HEK293 (cell line): ENCODE measurements around the gene TSPAN3.

Experiments used
- CTCF ChIA-PET: fragments of 350-600 bp; formaldehyde crosslinking; extraction: SDS; loops from one replicate; lab custom pipeline; 2021; ENCODE audit warnings: antibody characterized with exemption; lab: Yijun Ruan, JAX
- POLR2A ChIA-PET: fragments of 300-600 bp; formaldehyde crosslinking; extraction: SDS; loops from one replicate; lab custom pipeline; 2020; ENCODE audit warnings: antibody characterized with exemption, inconsistent platforms; lab: Yijun Ruan, JAX
- H3K27ac ChIP-seq: fragments of 200-500 bp; sonication (Bioruptor generic); 2 replicates; pipeline ENCODE4 v1.5.1; 2014; ENCODE audit warnings: low read depth, low read length, control low read depth, inconsistent platforms; ENCODE audit errors: extremely low read depth
- H3K36me3 ChIP-seq, 2 experiments: fragments of 200-500 bp in 1 of 2; sonication (Bioruptor generic) in 1 of 2; 1 replicate in 1 of 2; 2 replicates in 1 of 2; pipeline ENCODE4 v1.5.1; 2014 to 2017; ENCODE audit warnings: inconsistent platforms in 2 of 2, low read length in 2 of 2; ENCODE audit not compliant: control insufficient read depth in 2 of 2, insufficient read depth in 1 of 2
- H3K4me1 ChIP-seq: fragments of 200-500 bp; sonication (Bioruptor generic); 2 replicates; pipeline ENCODE4 v1.5.1; 2014; ENCODE audit warnings: mild to moderate bottlenecking, low read length, inconsistent platforms; ENCODE audit not compliant: control insufficient read depth, insufficient read depth
- H3K4me3 ChIP-seq: 2 replicates; pipeline ENCODE4 v1.5.1; 2011; ENCODE audit warnings: low read depth, mild to moderate bottlenecking, control low read depth, low read length, moderate library complexity
- H3K9me3 ChIP-seq: fragments of 200-500 bp; sonication (Bioruptor generic); 2 replicates; pipeline ENCODE4 v1.5.1; 2014; ENCODE audit warnings: low read depth, low read length, inconsistent platforms; ENCODE audit not compliant: control insufficient read depth, insufficient read depth
- PRDM10 ChIP-seq: fragments of 450-650 bp; formaldehyde crosslinking; IDR thresholded peaks from 2 replicates; pipeline ENCODE4 v1.5.1; 2016; ENCODE audit warnings: missing biosample characterization, missing genetic modification characterization
- PRDM2 ChIP-seq: fragments of 450-650 bp; formaldehyde crosslinking; IDR thresholded peaks from 2 replicates; pipeline ENCODE4 v1.5.1; 2016; ENCODE audit warnings: missing biosample characterization, missing genetic modification characterization, borderline replicate concordance
- ZBTB10 ChIP-seq: fragments of 450-650 bp; formaldehyde crosslinking; IDR thresholded peaks from 2 replicates; pipeline ENCODE4 v1.5.1; 2016; ENCODE audit warnings: missing biosample characterization, missing genetic modification characterization
- ZBTB21 ChIP-seq: fragments of 450-650 bp; formaldehyde crosslinking; IDR thresholded peaks from 2 replicates; pipeline ENCODE4 v1.5.1; 2017; ENCODE audit warnings: missing biosample characterization, missing genetic modification characterization
- ZNF138 ChIP-seq: fragments of 450-650 bp; formaldehyde crosslinking; IDR thresholded peaks from 2 replicates; pipeline ENCODE4 v1.5.1; 2016; ENCODE audit warnings: missing biosample characterization, missing genetic modification characterization, borderline replicate concordance
- ZNF335 ChIP-seq: fragments of 450-650 bp; formaldehyde crosslinking; conservative IDR thresholded peaks from 2 replicates; pipeline ENCODE4 v1.5.1; 2016; ENCODE audit warnings: missing biosample characterization, missing genetic modification characterization
- ZNF621 ChIP-seq: fragments of 450-650 bp; formaldehyde crosslinking; IDR thresholded peaks from 2 replicates; pipeline ENCODE4 v1.5.1; 2017; ENCODE audit warnings: missing biosample characterization, missing genetic modification characterization
- ZNF626 ChIP-seq: fragments of 450-650 bp; sonication (Bioruptor Pico); formaldehyde crosslinking; IDR thresholded peaks from 2 replicates; pipeline ENCODE4 v1.5.1; 2018; ENCODE audit warnings: missing biosample characterization, missing genetic modification characterization, inconsistent platforms
- TF ChIP-seq, protein P1 (sequence below): fragments of 450-650 bp; formaldehyde crosslinking; IDR thresholded peaks from 2 replicates; pipeline ENCODE4 v1.5.1; 2017; ENCODE audit warnings: missing biosample characterization, missing genetic modification characterization
- TF ChIP-seq, protein P2 (sequence below): fragments of 450-650 bp; formaldehyde crosslinking; IDR thresholded peaks from 2 replicates; pipeline ENCODE4 v1.5.1; 2016; ENCODE audit warnings: missing biosample characterization, missing genetic modification characterization
- TF ChIP-seq, protein P3 (sequence below): fragments of 450-650 bp; formaldehyde crosslinking; conservative IDR thresholded peaks from 2 replicates; pipeline ENCODE4 v1.5.1; 2016; ENCODE audit warnings: low read depth, missing biosample characterization, missing genetic modification characterization
- TF ChIP-seq, protein P4 (sequence below): fragments of 450-650 bp; formaldehyde crosslinking; IDR thresholded peaks from 2 replicates; pipeline ENCODE4 v1.5.1; 2017; ENCODE audit warnings: missing biosample characterization, missing genetic modification characterization

Gene TSPAN3

DNA sequence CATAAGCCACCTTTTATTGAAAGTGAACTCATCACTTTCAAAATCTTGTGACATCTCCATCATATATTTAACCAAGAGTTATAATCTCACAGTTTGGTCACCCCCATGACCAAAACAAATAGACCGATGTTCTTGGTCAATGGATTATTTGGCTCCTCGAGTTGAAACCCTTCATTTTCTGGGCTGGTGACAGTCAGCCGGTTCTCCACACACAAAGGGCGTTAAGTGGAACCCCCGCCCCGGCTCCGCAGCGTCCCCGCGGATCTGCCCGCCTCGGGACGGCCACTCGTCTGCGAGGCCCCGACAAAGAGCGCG lies 772 bp downstream of the TSPAN3 start:
- CTCF ChIA-PET = interaction anchor here (1.0 kb wide), 1 partner anchor 14 kb away, joined by 3 read pairs; no protein-coding TSS in a partner anchor
- H3K4me3 ChIP-seq = peak overlapping the region; percentile 92
- no peaks in the 10 kb centered on the region for H3K9me3 ChIP-seq
- H3K36me3 ChIP-seq = peaks cover 5 to 8% of the 10 kb centered on the region in 2 experiments; a peak in 2 of 3 replicates
- peaks cover 29% of the 10 kb centered on the region for H3K4me1 ChIP-seq
- H3K27ac ChIP-seq = peak overlapping the region; percentile 97
- POLR2A ChIA-PET = no interaction called here
- TF ChIP-seq ZNF138 = no peak
- TF ChIP-seq ZBTB10 (tag by site-specific recombination) = no peak
- TF ChIP-seq, protein P1, sequence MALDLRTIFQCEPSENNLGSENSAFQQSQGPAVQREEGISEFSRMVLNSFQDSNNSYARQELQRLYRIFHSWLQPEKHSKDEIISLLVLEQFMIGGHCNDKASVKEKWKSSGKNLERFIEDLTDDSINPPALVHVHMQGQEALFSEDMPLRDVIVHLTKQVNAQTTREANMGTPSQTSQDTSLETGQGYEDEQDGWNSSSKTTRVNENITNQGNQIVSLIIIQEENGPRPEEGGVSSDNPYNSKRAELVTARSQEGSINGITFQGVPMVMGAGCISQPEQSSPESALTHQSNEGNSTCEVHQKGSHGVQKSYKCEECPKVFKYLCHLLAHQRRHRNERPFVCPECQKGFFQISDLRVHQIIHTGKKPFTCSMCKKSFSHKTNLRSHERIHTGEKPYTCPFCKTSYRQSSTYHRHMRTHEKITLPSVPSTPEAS = no peak
- TF ChIP-seq ZBTB21 (tag by site-specific recombination) = no peak
- TF ChIP-seq ZNF621 (tag by site-specific recombination) = no peak
- TF ChIP-seq, protein P2, sequence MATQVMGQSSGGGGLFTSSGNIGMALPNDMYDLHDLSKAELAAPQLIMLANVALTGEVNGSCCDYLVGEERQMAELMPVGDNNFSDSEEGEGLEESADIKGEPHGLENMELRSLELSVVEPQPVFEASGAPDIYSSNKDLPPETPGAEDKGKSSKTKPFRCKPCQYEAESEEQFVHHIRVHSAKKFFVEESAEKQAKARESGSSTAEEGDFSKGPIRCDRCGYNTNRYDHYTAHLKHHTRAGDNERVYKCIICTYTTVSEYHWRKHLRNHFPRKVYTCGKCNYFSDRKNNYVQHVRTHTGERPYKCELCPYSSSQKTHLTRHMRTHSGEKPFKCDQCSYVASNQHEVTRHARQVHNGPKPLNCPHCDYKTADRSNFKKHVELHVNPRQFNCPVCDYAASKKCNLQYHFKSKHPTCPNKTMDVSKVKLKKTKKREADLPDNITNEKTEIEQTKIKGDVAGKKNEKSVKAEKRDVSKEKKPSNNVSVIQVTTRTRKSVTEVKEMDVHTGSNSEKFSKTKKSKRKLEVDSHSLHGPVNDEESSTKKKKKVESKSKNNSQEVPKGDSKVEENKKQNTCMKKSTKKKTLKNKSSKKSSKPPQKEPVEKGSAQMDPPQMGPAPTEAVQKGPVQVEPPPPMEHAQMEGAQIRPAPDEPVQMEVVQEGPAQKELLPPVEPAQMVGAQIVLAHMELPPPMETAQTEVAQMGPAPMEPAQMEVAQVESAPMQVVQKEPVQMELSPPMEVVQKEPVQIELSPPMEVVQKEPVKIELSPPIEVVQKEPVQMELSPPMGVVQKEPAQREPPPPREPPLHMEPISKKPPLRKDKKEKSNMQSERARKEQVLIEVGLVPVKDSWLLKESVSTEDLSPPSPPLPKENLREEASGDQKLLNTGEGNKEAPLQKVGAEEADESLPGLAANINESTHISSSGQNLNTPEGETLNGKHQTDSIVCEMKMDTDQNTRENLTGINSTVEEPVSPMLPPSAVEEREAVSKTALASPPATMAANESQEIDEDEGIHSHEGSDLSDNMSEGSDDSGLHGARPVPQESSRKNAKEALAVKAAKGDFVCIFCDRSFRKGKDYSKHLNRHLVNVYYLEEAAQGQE = no peak
- peak; percentile 77 for TF ChIP-seq ZNF335
- TF ChIP-seq PRDM2 = no peak
- TF ChIP-seq ZNF626 (tag by site-specific recombination) = no peak
- TF ChIP-seq, protein P3, sequence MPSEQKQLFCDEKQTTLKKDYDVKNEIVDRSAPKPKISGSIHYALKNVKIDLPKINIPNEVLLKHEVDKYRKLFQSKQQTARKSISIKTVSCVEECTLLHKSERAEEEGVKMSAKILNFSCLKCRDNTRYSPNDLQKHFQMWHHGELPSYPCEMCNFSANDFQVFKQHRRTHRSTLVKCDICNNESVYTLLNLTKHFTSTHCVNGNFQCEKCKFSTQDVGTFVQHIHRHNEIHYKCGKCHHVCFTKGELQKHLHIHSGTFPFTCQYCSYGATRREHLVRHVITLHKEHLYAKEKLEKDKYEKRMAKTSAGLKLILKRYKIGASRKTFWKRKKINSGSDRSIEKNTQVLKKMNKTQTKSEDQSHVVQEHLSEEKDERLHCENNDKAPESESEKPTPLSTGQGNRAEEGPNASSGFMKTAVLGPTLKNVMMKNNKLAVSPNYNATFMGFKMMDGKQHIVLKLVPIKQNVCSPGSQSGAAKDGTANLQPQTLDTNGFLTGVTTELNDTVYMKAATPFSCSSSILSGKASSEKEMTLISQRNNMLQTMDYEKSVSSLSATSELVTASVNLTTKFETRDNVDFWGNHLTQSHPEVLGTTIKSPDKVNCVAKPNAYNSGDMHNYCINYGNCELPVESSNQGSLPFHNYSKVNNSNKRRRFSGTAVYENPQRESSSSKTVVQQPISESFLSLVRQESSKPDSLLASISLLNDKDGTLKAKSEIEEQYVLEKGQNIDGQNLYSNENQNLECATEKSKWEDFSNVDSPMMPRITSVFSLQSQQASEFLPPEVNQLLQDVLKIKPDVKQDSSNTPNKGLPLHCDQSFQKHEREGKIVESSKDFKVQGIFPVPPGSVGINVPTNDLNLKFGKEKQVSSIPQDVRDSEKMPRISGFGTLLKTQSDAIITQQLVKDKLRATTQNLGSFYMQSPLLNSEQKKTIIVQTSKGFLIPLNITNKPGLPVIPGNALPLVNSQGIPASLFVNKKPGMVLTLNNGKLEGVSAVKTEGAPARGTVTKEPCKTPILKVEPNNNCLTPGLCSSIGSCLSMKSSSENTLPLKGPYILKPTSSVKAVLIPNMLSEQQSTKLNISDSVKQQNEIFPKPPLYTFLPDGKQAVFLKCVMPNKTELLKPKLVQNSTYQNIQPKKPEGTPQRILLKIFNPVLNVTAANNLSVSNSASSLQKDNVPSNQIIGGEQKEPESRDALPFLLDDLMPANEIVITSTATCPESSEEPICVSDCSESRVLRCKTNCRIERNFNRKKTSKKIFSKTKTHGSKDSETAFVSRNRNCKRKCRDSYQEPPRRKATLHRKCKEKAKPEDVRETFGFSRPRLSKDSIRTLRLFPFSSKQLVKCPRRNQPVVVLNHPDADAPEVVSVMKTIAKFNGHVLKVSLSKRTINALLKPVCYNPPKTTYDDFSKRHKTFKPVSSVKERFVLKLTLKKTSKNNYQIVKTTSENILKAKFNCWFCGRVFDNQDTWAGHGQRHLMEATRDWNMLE (tag by site-specific recombination) = no peak
- TF ChIP-seq, protein P4, sequence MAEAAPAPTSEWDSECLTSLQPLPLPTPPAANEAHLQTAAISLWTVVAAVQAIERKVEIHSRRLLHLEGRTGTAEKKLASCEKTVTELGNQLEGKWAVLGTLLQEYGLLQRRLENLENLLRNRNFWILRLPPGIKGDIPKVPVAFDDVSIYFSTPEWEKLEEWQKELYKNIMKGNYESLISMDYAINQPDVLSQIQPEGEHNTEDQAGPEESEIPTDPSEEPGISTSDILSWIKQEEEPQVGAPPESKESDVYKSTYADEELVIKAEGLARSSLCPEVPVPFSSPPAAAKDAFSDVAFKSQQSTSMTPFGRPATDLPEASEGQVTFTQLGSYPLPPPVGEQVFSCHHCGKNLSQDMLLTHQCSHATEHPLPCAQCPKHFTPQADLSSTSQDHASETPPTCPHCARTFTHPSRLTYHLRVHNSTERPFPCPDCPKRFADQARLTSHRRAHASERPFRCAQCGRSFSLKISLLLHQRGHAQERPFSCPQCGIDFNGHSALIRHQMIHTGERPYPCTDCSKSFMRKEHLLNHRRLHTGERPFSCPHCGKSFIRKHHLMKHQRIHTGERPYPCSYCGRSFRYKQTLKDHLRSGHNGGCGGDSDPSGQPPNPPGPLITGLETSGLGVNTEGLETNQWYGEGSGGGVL (tag by site-specific recombination) = no peak
- 0 out of 2 replicates have a peak, but pooled peaks have one; percentile 6 for TF ChIP-seq PRDM10 (tag by site-specific recombination)
